Raji (cell line): Measurements from ENCODE around the gene AKT2.

Experiments used
- POLR2A ChIP-seq: IDR thresholded peaks from 2 replicates; pipeline ENCODE4 v1.6.1; 2011; ENCODE audit warnings: low read depth, low read length, control low read depth; ENCODE audit not compliant: insufficient read depth

The AKT2 gene

GRCh38 chr19:40251991-40252390, 33.2 kb downstream of the AKT2 start:
- no peak for TF ChIP-seq POLR2A

- TF ChIP-seq POLR2A: no peak
These were observed 33.9 kb downstream of the AKT2 start for GRCh38 chr19:40251244-40251643.

GRCh38 chr19:40249781-40250180, 35.4 kb downstream of the AKT2 start:
- no peak for TF ChIP-seq POLR2A

- TF ChIP-seq POLR2A: no peak
These were observed 35.9 kb downstream of the AKT2 start for GRCh38 chr19:40249201-40249600.

GRCh38 chr19:40247735-40248262, 37.3 kb downstream of the AKT2 start:
- TF ChIP-seq POLR2A: no peak

- TF ChIP-seq POLR2A: no peak
These were observed 38.0 kb downstream of the AKT2 start for GRCh38 chr19:40247178-40247577.

GRCh38 chr19:40246292-40247073, 38.7 kb downstream of the AKT2 start:
- no peak for TF ChIP-seq POLR2A

GRCh38 chr19:40245506-40246128, 39.5 kb downstream of the AKT2 start:
- TF ChIP-seq POLR2A: no peak

- no peak for TF ChIP-seq POLR2A
These were observed 40.4 kb downstream of the AKT2 start for GRCh38 chr19:40244579-40245317.

- no peak for TF ChIP-seq POLR2A
These were observed 42.0 kb downstream of the AKT2 start for GRCh38 chr19:40243181-40243580.

GRCh38 chr19:40242480-40242879, 42.7 kb downstream of the AKT2 start:
- no peak for TF ChIP-seq POLR2A

GRCh38 chr19:40241809-40242384, 43.2 kb downstream of the AKT2 start:
- TF ChIP-seq POLR2A: no peak

- no peak for TF ChIP-seq POLR2A
These were observed 43.9 kb downstream of the AKT2 start for GRCh38 chr19:40241125-40241808.

GRCh38 chr19:40240332-40240731, 44.8 kb downstream of the AKT2 start:
- TF ChIP-seq POLR2A: no peak

- TF ChIP-seq POLR2A: no peak
These were observed 45.5 kb downstream of the AKT2 start for GRCh38 chr19:40239415-40240226.

GRCh38 chr19:40238775-40239174, 46.4 kb downstream of the AKT2 start:
- TF ChIP-seq POLR2A: no peak
